ENCODE data around the gene WSCD2.

WSCD2 gene

GRCh38 chr12:108170164-108170563 is 41.1 kb downstream of the WSCD2 start:
- DNase-seq = no peak

- no peak for DNase-seq
These were observed 42.9 kb downstream of the WSCD2 start for GRCh38 chr12:108172033-108172432.

DNA sequence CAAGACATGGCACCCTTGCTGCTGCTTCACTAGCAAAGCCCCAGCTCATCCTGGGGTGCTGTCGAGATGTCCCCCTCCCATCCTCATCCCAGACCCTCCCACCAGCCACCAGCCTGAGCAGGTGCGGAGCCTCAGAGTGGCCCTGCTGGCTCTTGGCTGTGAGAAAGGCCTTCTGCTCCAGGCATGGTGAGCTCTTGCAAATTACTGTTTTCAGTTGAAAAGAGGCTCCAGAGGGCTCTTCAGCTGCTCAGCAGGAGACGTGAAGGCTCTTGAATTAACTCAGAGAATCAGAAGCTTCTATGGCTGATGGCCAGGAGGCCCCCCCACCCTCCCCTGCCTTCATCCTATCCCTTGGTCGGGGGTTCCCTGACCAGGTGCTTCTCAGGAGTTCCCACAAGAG is 44.1 kb downstream of the WSCD2 start:
- DNase-seq = no peak

DNA sequence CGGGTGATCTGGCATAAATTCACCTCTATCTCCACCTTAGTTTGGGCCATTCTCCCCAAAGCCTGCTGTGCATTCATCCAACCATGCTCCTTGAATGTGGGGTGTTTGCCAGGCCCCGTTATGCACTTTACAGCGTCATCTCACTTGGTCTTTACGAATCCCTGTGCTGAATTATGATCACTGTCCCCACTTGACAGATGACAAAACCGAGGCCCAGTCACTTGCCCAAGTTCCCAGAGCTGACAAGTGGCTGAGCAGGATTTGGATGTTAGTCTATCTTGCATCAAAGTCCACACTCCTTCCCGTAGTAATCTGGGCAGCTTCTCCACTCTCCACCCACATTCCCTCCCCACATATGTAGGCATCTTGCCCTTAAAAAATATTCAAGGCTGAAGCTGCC is 44.8 kb downstream of the WSCD2 start:
- no peak for DNase-seq

- DNase-seq = no peak
These were observed 45.6 kb downstream of the WSCD2 start for GRCh38 chr12:108174641-108175040.

GRCh38 chr12:108175310-108175709 is 46.2 kb downstream of the WSCD2 start:
- no peak for DNase-seq

GRCh38 chr12:108176292-108176691 is 47.2 kb downstream of the WSCD2 start:
- DNase-seq = no peak

DNA sequence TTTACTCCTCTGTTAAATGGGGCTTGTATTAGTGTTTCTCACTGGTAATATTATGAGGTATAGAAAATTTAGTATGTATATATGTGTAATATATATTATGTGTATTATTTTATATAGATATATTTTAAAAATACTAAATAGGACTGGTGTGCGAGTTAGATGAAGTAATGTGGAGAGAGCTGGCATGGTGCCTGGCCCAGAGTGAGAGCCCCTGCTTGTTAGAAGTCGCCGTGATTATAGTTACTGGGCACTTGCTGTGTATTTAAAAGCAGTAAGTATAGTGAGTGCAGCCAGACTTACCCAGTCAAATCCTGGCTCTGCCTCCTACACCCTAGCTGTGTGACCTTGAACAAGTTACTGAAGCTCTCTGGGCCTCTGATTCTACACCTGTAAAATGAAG is 48.0 kb downstream of the WSCD2 start:
- DNase-seq = no peak

GRCh38 chr12:108179305-108179704 is 50.2 kb downstream of the WSCD2 start:
- DNase-seq = no peak

DNA sequence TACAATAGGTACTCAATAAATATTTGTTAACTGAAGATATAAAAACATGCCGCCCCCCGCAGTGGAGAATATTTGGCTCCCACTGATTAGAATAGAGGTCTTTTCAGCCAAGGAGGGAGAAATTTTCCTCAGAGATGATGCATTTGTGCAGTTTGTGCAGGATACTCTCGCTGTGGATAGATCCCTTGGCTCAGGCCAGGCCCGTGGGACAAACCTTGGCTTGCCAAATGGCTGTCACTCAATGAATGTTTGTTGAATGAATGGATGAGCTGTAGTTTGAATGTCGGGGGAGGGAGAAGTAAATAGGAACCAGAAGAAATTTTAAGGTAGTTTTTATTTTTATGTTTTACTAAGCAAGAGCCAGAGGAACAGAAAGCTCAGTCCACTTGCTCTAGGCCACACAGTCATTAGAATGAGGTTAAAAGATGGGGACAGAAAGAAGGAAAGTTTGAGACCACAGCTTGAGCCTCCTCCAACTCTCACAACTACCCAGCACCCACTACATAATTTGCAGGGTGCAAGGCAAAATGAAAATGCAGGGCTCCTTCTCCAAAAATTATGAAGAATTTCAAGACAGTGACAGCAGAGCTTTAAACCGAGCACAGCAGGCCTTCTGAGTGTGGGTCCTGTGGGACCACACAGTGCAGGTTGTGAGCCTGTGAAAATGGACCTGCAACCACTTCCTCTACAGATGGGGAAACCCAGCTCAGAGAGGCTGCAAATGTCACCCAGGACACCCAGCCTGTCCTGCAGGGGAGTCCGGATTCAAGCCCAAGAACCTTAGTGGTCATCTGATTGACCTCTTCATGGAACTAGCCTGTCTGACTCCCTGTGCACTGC is 51.4 kb downstream of the WSCD2 start:
- DNase-seq = no peak

GRCh38 chr12:108181095-108181454 is 52.0 kb downstream of the WSCD2 start:
- DNase-seq = no peak

DNA sequence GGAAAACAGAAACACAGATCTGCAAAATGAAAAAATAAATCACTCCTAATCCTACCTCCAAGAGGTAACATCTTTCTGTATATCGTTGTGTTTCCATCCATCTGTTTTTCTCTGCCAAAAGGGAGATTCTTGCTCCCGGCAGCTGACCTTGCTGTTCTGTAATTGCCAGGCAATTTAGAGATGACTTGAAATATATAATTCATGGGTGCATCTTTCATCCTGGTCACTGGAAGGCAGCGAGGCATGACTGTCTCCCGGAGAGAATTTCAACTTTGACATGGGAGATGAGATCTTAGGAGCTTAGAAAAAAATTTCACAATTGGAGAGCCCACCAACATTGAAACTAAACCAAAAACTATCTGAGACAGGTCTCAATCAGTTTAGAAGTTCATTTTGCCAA is 53.0 kb downstream of the WSCD2 start:
- no peak for DNase-seq

DNA sequence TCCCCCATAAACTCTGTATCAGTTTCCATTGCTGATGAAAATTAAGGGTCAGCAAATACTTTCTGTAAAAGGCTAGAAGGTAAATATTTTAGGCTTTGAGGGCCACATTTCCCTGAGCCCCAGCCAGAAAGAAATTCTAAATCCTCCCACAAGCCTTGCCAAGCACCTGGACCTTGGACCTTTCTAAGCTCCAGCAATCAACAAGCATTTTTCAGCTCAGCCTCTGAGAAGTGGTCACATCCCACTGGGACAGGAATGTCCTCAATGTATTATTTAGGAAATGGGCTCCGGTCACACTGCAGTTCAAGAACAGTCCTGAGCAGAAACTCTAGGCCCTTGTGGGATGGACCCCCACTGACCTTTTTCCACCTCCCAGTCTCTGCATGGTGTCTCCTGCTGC is 55.9 kb downstream of the WSCD2 start:
- no peak for DNase-seq

DNA sequence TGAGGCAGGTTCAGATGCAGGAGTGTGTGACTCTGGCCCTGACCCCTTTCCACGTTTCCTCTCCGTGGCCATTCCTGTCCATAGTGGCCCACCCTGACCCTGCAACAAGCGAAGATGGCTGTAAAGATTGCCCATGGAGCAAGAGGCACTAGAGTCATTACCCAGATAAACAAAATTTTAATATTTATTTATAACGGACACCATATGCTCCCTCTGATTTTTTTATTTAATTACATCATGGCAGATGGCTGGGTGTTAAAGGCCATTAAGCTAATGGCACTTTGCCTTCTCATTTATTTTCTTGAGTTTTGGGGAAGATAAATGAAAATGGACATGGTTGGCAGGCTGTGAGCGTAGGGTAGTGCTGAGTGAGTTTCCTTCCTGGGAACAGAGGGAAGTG is 58.7 kb downstream of the WSCD2 start:
- no peak for DNase-seq

- peak in 1 of 2 donors; percentile 36 for DNase-seq
These were observed 61.4 kb downstream of the WSCD2 start for GRCh38 chr12:108190529-108190928.

DNA sequence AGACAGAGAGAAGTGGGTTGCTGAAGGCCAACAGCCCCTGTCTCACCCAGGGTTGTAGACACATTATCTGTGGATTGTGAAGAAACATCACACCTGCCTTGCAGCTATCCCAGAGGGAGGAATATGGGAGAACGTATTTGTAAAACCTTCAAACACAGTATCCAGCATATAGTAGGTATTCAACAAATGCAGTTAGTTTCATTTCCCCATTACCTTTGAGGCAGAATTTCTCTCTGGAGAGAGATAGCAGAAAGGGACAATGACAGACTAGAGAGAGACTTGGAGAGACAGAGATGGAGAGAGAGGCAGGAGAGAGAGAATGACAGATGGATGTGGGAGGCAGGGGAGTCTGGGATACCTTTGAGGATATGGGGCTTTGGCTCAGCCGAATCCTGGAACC is 62.0 kb downstream of the WSCD2 start:
- DNase-seq = no peak

DNA sequence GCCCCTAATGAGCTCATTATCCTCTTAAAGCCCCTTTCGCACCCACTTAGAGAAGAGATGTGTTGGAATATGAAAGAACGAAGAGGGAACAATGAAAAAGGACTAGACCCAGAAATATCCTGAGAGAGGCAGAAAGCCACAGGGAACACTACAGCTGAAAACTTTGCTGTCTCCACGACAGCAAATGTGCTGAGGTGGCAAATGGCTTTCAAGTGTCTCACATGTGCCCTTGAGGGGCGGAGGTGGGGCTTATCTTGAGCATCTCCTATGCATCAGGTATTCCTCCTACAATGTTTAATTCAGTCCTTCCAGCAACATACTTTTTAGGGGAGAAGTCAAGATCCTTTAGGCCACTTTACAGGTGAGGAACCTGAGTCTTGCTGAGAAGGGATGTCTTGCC is 62.9 kb downstream of the WSCD2 start:
- DNase-seq = no peak

GRCh38 chr12:108193493-108193892 is 64.4 kb downstream of the WSCD2 start:
- no peak for DNase-seq

GRCh38 chr12:108193917-108194316 is 64.8 kb downstream of the WSCD2 start:
- DNase-seq = no peak

GRCh38 chr12:108194585-108194984 is 65.5 kb downstream of the WSCD2 start:
- DNase-seq = no peak

GRCh38 chr12:108196319-108196718 is 67.2 kb downstream of the WSCD2 start:
- no peak for DNase-seq

GRCh38 chr12:108196921-108197320 is 67.8 kb downstream of the WSCD2 start:
- no peak for DNase-seq

- no peak for DNase-seq
These were observed 69.0 kb downstream of the WSCD2 start for GRCh38 chr12:108198043-108198442.

- no peak for DNase-seq
These were observed 70.0 kb downstream of the WSCD2 start for GRCh38 chr12:108199106-108199505.

DNA sequence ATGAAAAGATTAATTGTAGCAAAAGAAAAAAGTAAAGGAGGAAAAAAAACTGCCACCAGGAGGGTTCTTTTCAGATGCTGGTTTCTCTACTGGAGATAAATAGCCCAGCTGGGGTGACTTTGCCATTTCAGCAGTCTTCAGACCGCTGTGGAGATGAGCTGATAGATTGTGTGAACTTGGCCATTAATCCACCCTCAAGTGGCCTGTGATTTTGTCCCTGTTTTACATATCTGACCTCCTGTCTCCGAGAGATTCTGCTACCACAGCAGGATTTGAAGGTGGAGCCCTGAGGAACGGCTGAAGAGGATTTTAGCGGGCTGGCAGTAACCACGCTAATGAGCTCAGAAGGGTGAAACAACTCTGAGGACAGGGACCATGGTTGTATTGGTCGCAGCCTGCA is 72.7 kb downstream of the WSCD2 start:
- DNase-seq = no peak
